Measurements from ENCODE around the gene DLEC1.

DLEC1 gene

DNA sequence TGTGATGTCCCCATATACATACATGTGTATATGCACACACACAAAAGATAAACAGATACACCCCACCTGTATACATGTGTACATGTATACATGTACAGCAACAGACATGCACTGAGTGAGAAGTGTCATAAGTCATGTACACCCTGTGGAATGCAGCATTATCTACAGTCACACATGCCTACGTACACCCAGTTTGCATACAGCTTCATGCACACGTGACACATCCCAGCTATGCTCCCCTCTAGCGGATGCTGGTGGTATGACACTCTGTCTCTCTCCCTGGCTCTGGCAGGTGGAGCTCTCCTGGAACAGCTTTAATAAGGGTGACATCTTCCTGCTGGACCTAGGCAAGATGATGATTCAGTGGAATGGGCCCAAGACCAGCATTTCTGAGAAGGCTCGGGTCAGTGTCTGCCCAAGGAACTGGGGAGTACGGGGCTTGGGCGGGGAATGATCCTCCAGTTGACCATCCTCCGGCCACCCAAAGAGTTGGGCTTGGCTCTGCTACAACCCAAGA lies 42.2 kb upstream of the DLEC1 start:
- no peak for TF ChIP-seq POLR2AphosphoS5 (IDR thresholded peaks at IDR 0.05; ENCODE audit: low read depth, low read length)
- no peak for TF ChIP-seq FOXP2 (optimal IDR thresholded peaks at IDR 0.05; ENCODE audit: borderline replicate concordance, extremely low read depth, extremely low read length, insufficient read depth)
- no peak for TF ChIP-seq TAF1 (IDR thresholded peaks at IDR 0.05; ENCODE audit: borderline replicate concordance, insufficient read depth, low read length)
- no peak for TF ChIP-seq SIN3A (IDR thresholded peaks at IDR 0.05; ENCODE audit: borderline replicate concordance, insufficient read depth, low read length)
- TF ChIP-seq, protein P1, sequence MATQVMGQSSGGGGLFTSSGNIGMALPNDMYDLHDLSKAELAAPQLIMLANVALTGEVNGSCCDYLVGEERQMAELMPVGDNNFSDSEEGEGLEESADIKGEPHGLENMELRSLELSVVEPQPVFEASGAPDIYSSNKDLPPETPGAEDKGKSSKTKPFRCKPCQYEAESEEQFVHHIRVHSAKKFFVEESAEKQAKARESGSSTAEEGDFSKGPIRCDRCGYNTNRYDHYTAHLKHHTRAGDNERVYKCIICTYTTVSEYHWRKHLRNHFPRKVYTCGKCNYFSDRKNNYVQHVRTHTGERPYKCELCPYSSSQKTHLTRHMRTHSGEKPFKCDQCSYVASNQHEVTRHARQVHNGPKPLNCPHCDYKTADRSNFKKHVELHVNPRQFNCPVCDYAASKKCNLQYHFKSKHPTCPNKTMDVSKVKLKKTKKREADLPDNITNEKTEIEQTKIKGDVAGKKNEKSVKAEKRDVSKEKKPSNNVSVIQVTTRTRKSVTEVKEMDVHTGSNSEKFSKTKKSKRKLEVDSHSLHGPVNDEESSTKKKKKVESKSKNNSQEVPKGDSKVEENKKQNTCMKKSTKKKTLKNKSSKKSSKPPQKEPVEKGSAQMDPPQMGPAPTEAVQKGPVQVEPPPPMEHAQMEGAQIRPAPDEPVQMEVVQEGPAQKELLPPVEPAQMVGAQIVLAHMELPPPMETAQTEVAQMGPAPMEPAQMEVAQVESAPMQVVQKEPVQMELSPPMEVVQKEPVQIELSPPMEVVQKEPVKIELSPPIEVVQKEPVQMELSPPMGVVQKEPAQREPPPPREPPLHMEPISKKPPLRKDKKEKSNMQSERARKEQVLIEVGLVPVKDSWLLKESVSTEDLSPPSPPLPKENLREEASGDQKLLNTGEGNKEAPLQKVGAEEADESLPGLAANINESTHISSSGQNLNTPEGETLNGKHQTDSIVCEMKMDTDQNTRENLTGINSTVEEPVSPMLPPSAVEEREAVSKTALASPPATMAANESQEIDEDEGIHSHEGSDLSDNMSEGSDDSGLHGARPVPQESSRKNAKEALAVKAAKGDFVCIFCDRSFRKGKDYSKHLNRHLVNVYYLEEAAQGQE (IDR thresholded peaks at IDR 0.05; ENCODE audit: insufficient read depth in 1 of 2, low read depth in 2 of 2, low read length in 2 of 2), result no peak

DNA sequence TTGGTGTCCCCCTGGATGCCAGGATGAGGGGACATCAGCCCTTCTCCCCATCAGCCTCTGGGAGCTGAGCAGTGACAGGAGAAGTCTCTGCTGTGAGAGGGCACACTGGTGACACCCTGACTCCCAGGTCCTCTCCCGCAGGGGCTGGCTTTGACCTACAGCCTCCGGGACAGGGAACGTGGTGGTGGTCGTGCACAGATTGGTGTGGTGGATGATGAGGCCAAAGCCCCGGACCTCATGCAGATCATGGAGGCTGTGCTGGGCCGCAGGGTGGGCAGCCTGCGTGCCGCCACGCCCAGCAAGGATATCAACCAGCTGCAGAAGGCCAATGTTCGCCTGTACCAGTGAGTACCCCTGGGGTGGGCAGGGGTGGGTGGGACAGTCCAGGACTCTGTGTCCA lies 41.7 kb upstream of the DLEC1 start:
- TF ChIP-seq FOXP2 (optimal IDR thresholded peaks at IDR 0.05; ENCODE audit: borderline replicate concordance, extremely low read depth, extremely low read length, insufficient read depth) (no peak), SIN3A (IDR thresholded peaks at IDR 0.05; ENCODE audit: borderline replicate concordance, insufficient read depth, low read length) (no peak), TAF1 (IDR thresholded peaks at IDR 0.05; ENCODE audit: borderline replicate concordance, insufficient read depth, low read length) (no peak)

GRCh38 chr3:37997791-37998370 lies 41.1 kb upstream of the DLEC1 start:
- no peak for TF ChIP-seq FOXP2 (optimal IDR thresholded peaks at IDR 0.05; ENCODE audit: borderline replicate concordance, extremely low read depth, extremely low read length, insufficient read depth)
- TF ChIP-seq TAF1 (IDR thresholded peaks at IDR 0.05; ENCODE audit: borderline replicate concordance, insufficient read depth, low read length), result no peak
- TF ChIP-seq POLR2AphosphoS5 (IDR thresholded peaks at IDR 0.05; ENCODE audit: low read depth, low read length), result no peak
- TF ChIP-seq, protein P1 (IDR thresholded peaks at IDR 0.05; ENCODE audit: insufficient read depth in 1 of 2, low read depth in 2 of 2, low read length in 2 of 2), result no peak
- TF ChIP-seq SIN3A (IDR thresholded peaks at IDR 0.05; ENCODE audit: borderline replicate concordance, insufficient read depth, low read length), result no peak

- TF ChIP-seq, protein P1 (IDR thresholded peaks at IDR 0.05; ENCODE audit: insufficient read depth in 1 of 2, low read depth in 2 of 2, low read length in 2 of 2), result no peak
- no peak for TF ChIP-seq TAF1 (IDR thresholded peaks at IDR 0.05; ENCODE audit: borderline replicate concordance, insufficient read depth, low read length)
Measured at GRCh38 chr3:37999836-38000235, 39.2 kb upstream of the DLEC1 start.

DNA sequence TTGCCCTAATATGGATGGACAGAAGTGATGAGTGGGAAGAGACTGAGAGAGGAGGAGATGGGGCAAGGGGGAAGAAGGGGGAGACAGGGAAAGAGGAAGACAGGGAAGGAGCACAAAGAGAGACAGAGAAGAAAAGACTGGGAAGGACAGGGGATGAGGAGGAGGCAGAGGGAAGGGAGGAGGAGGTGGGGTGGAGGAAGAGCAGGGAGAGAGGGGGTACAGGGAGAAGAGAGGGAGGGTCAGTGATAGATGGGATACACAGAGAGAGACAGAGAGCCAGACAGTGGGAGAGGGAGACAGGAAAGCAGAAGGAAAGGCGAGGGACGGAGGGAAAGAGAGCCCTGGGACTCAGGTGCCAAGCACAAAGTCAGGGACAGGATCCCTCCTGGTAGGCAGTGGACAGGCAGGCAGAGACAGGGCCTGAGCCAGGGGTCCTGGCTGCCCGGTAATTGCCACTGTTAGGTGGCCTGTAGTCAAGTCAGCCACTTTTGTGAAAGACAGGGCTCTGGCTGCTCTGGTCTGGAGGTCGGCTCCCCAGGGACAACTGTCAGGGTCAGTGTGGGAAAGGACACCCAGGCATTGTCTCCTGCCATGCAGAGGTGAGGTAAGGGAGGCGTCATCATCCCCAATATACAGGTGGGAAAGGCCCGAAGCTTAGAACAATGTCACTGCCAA lies 38.6 kb upstream of the DLEC1 start:
- TF ChIP-seq, protein P1 (IDR thresholded peaks at IDR 0.05; ENCODE audit: insufficient read depth in 1 of 2, low read depth in 2 of 2, low read length in 2 of 2), result no peak
- no peak for TF ChIP-seq FOXP2 (optimal IDR thresholded peaks at IDR 0.05; ENCODE audit: borderline replicate concordance, extremely low read depth, extremely low read length, insufficient read depth)
- no peak for TF ChIP-seq SIN3A (IDR thresholded peaks at IDR 0.05; ENCODE audit: borderline replicate concordance, insufficient read depth, low read length)
- TF ChIP-seq TAF1 (IDR thresholded peaks at IDR 0.05; ENCODE audit: borderline replicate concordance, insufficient read depth, low read length), result no peak
- no peak for TF ChIP-seq POLR2AphosphoS5 (IDR thresholded peaks at IDR 0.05; ENCODE audit: low read depth, low read length)

All from PFSK-1 (cell line).